LoVo (cell line): ENCODE results near the gene JAM2.
"Not testable (repeated sequence)": the region's sequence is repeated elsewhere in the genome, so short reads cannot be mapped to it uniquely, and the experiment has no call there.

Experiments
- DNase-seq: peaks from one replicate; pipeline ENCODE4 v3.0.0-alpha.2; 2016; ENCODE audit warnings: low spot score

Gene JAM2

GRCh38 chr21:25638660-25639550 lies at the start of gene JAM2:
Gene JAM2, plus strand, starts transcription at chr21:25639258. Its CDS starts 564 bp downstream, at chr21:25639822.
- no peak for DNase-seq

DNA sequence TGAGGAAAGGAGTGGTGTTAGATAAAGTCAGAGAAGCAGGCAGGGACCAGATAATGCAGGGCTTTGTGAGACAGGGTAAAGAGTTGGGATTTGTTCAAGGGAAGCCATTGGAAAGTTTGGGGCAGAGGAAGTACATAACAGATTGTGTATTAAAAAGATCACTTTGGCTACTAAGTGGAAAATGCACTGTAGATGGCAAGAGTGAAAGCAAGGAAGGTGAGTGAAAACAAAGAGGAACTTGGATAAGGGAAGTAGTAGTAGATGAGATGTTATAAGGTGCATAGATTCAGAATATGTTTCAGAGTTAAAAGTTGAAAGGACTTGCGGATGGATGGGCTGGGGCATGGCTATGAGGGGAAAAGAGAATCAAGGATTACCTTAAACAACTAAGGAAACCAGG lies 49.2 kb upstream of the JAM2 start:
- no peak for DNase-seq

- DNase-seq, result peak; percentile 83
Observed at GRCh38 chr21:25607151-25608043, 31.7 kb upstream of the JAM2 start, which contains the start of gene MRPL39. Gene MRPL39, minus strand, starts transcription at chr21:25607481. Its CDS starts 6 bp downstream, at chr21:25607475.

GRCh38 chr21:25608044-25608737 lies 30.9 kb upstream of the JAM2 start:
- peak; percentile 82 for DNase-seq

- no peak for DNase-seq
Observed at GRCh38 chr21:25614441-25614840, 24.6 kb upstream of the JAM2 start.

DNA sequence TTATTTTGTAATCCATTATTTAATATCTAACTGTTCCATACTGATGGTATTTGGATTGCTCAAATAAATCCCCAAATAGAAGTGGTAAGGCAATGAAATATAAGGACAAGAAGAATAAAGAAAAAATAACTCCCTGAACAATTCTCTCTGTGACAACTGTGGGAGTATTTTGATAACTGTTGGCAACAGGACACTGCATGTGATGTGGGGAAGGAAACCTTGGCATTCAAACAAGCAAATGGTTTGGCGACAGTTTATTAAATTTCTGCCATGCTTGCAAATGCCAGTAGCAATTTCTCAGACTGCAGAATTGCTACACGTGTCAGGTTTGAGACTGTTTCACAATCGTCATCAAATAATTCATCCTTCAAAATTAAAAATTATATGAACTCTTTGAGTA lies 23.2 kb upstream of the JAM2 start:
- DNase-seq, result no peak

DNA sequence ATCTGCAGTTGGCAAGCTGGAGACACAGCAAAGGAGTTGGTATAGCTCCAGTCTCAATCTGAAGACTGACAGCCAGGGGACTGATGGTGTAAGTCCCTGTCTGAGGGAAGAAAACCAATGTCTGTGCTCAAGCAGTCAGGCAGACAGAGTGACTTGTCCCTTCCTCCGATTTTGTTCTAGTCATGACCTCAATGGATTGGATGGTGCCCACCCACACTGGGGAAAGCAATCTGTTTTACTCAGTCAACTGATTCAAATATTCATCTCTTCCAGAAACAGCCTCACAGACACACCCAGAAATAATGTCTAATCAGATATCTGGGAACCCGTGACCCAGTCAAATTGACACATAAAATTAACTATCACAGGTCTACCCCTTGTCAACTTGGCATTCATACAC lies 19.9 kb upstream of the JAM2 start:
- no peak for DNase-seq

GRCh38 chr21:25624511-25624910 lies 14.5 kb upstream of the JAM2 start:
- DNase-seq, result no peak

GRCh38 chr21:25625036-25625435 lies 14.0 kb upstream of the JAM2 start:
- DNase-seq, result no peak

DNA sequence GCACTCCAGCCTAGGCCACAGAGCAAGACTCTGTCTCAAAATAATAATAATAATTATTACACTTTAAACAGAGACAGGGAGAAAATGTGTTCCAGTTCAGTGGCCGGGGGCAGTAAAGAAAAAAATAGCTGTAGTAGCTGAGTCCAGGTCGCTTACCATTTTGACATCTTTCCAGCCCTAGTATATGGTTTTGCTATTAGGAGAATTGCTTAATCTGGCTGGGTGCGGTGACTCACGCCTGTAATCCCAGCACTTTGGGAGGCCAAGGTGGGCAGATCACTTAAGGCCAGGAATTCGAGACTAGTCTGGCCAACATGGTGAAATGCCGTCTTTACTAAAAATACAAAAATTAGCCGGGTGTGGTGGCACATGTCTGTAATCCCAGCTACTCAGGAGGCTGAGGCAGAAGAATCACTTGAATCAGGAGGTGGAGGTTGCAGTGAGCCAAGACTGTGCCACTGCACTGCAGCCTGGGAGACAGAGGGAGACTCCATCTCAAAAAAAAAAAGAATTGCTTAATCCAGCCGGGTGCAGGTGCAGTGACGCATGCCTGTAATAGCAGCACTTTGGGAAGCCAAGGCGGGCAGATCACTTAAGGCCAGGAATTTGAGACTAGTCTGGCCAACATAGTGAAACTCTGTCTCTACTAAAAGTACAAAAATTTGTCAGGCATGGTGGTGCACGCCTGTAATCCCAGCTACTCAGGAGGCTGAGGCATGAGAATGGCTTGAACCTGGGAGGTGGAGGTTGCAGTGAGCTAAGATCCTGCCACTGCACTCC lies 13.1 kb upstream of the JAM2 start:
- DNase-seq, result not testable (repeated sequence)

DNA sequence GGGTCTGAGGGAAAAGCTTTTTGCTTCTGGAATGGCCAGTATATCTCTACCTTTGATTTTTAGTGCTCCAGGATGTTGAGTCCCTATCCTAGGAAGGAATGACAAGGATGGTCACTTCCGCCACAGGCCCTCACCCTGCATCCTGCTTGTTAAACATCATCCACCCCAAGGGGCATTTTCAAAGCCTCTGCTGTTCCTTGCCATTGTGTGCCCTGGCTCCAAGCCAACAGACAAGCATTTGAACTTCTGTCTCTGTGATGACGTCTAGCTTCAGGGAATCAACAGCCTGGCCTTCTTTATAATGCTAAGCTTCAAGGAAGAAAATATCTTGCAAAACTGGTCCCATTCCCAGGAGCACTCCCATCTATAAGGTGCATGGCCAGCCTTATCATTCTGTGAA lies 12.3 kb upstream of the JAM2 start:
- no peak for DNase-seq

- DNase-seq, result no peak
Observed at GRCh38 chr21:25632296-25632695, 6.8 kb upstream of the JAM2 start.

- no peak for DNase-seq
Observed at GRCh38 chr21:25635310-25635709, 3.7 kb upstream of the JAM2 start.

DNA sequence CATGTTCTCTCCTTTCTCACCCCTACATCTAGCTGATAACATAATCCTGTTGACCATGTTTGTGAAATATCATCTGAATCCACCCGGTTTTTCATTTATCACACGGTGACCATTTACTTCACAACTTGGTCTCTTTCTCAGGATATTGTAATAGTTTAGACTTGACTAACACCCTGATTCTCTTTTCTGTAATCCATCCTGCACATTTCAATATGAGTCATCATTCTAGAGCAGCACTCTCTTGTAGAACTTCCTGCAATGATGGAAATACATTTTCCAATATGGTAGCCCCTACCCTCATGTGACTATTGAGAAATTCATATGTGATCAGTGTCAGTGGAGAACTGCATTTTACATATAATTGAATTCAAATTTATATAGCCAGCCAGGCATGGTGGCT lies 2.3 kb upstream of the JAM2 start:
- no peak for DNase-seq

- no peak for DNase-seq
Observed at GRCh38 chr21:25637851-25638659, 1.0 kb upstream of the JAM2 start.

- no peak for DNase-seq
Observed at GRCh38 chr21:25639551-25640201, 618 bp downstream of the JAM2 start.

GRCh38 chr21:25640202-25640942 lies 1.3 kb downstream of the JAM2 start:
- DNase-seq, result no peak

DNA sequence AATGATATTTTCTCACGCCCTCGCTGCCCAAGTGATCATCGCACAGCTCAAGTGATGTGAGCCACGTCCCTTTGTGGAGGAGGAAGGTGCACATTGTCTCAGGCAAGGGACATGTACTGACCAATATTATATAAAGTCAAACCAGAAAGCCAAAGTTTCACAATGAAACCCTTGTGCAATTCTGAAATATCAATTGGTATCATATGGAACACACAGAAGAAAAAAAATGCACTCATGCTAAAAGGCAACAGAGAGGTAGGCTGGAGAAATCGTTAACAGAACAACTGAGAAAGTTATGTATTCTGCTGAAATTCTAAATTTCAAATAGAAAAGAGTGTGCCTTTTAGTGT lies 1.9 kb downstream of the JAM2 start:
- DNase-seq, result no peak

DNA sequence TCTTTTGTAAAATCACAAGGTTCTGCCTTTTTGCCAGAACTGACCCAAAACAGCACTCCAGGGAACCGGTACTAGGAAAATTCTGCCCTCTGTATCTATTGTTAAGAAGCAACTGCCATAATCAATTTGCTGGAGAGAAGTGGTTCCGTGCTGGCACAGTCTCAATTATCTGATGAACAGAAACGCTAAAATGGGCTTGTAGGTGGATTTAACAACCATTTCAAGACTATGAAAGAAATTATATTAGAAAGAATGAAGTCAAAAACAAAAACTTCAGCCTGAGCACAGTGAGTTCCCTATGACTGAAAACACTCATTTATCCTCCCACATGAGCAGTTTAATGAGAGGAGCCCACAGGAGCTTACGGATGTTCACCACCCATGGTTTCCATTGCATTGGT lies 4.4 kb downstream of the JAM2 start:
- DNase-seq, result no peak
